Left cardiac atrium (tissue), 4 donors: ENCODE results near the gene KLHL35. TPM values are rescaled to one million over a fixed set of nuclear protein-coding genes. Genes with fewer than 3 reads are reported as not detected.

Experiments
- ATAC-seq, 2 donors: fragments of 200-7000 bp; cut with Tn5 transposase; one replicate each; pipeline ENCODE4 v1.9.1; 2020; ENCODE audit warnings: mild to moderate bottlenecking in 2 of 2, moderate library complexity in 2 of 2
- DNase-seq: peaks from one replicate; pipeline ENCODE4 v3.0.0-alpha.2; 2020
- intact Hi-C, 2 donors: fragments of 100-400 bp; cut with DNase I; formaldehyde crosslinking; loops; one replicate each; pipeline versions ENCODE4 v1.14.1 to v1.15.1; 2022 to 2023
- long read RNA-seq: library from polyadenylated mRNA; unstranded; transcript quantifications from one replicate; pipeline ENCODE4 v2.0.0, GENCODE V29; 2021
- total RNA-seq, 2 donors: library from RNA; stranded (reverse); fragmentation: NEBNext Ultra II Directional; extraction: Animal tissue kit (Norgen Biotek cat#: 25700); gene quantifications; one replicate each; pipeline ENCODE4 v1.2.1, GENCODE V29; 2021
- donor health status: DM: no; HTN: yes; CAD: no.
- donor health status: DM: no; HTN: yes; CAD: no; lungs with severe emphysema.
- donor health status: DM: yes; HTN: yes; CAD: no.
- donor health status: Dilated cardiomyopathy.

KLHL35 gene
- 1 to 10 TPM; 1.1 to 1.2 TPM for total RNA-seq
- long read RNA-seq, partial matches to known transcripts: 0 of 1 reads
- long read RNA-seq, other reads (novel, unspliced or antisense): 0 of 1 reads

DNA sequence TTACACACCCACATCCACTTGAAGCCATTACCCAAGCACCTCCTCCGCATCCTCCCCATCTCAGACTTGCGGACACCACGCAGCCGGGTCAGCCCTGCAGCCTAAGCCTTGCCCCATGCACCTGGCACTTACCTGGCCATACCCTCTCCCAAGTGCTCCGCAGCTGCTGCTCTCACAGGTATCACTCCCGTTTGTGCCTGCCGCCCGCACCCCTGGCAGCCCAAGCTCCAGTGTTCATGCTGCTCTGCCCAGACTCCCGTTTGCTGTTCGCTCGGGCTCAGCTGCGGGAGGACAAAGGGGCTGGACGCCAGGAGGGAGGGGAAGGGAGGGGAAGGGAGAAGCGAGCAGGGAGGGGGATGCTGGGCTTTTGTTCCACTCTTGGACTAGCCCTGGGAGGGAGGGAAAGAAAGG lies at the start of gene KLHL35:
KLHL35 (minus strand) TSS at position 293 of the 411 bp plus-strand sequence. CDS start 2,574 bp downstream, outside the sequence.
- intact Hi-C loops: no loop called here
- no peak for ATAC-seq
- no peak for DNase-seq

GRCh38 chr11:75481922-75482606 lies 49.1 kb upstream of the KLHL35 start:
- ATAC-seq (no peak), DNase-seq (no peak)
- intact Hi-C loops: no loop called here

DNA sequence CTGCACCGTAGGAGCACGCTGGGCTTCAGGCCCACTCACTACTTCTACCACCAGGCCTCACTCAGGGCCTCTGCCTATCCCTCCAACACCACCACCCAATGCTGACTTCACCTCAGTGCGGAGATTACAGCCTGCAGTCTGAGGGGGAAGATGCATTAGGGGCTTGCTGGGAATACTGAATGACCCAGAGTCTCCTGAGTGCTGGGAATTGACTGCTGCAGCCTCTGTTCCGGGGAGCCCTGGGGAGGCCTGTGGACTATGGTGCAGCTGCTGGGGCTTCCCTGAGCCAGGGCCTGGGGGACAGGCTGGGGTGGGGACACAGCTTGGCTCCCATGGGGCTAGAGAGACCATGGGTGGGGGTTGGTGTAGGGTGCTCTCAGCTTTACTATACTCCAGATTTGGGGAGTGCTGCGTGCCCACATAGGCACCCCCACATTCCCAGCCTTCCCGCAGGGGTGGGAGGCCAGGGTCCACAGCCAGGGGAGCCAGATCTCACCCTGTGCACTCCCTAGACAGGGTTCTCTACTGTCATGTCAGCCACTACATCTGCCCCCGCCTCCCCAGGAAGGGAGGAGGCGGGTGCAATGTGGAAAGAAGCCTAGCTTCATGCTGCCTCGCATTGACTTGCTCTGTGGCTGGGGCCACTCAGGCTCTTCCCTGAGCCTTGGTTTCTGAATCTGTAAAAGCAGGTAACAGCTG lies 48.4 kb upstream of the KLHL35 start:
- ATAC-seq: no peak
- intact Hi-C loops: no loop called here
- no peak for DNase-seq

GRCh38 chr11:75480185-75481175 lies 47.5 kb upstream of the KLHL35 start:
- ATAC-seq (no peak), DNase-seq (no peak)
- intact Hi-C loops: no loop called here

DNA sequence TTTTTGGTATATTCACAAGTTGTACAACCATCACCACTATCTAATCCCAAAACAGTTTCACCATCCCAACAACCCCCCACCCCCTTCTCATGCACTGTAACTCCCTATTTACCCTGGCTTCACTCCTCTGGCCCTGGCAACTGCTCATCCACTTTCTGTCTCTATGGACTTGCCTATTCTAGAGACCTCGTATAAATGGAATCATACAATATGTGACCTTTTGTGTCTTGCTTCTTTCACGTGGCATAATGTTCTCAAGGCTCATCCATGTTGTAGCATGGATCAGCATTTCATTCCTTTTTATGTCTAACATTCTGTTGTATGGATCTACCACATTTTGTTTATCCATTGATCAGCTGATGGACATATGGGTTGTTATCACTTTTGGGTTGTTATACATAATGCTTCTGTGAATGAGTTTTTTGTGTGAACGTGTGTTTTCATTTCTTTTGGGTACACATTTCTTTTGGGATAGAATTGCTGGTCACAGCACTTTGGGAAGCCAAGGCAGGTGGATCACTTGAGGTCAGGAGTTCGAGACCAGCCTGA lies 46.7 kb upstream of the KLHL35 start:
- DNase-seq: no peak
- intact Hi-C loops: no loop called here
- no peak for ATAC-seq

- ATAC-seq: no peak
- DNase-seq: no peak
- intact Hi-C loops: no loop called here
Measured at GRCh38 chr11:75478783-75479596, 46.0 kb upstream of the KLHL35 start.

DNA sequence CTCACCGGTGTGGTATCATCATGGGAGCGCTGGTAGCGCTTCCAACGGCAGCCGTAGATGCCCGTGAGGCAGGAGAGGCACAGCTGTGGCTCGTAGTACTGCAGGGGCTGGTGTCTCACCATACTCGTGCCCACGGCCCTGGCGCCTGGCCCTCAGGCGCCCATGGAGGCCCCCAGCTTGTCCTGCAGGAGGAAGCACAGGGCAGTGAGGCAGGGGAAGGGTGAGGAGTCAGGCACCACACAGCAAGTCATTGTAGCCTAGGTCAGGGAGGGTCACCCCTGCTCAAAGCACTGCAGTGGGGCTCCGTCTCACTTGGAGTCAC lies 44.6 kb upstream of the KLHL35 start:
- intact Hi-C loops: no loop called here
- ATAC-seq (no peak), DNase-seq (no peak)

- no peak for DNase-seq
- intact Hi-C loops: no loop called here
Measured at GRCh38 chr11:75476739-75477613, 44.0 kb upstream of the KLHL35 start.

DNA sequence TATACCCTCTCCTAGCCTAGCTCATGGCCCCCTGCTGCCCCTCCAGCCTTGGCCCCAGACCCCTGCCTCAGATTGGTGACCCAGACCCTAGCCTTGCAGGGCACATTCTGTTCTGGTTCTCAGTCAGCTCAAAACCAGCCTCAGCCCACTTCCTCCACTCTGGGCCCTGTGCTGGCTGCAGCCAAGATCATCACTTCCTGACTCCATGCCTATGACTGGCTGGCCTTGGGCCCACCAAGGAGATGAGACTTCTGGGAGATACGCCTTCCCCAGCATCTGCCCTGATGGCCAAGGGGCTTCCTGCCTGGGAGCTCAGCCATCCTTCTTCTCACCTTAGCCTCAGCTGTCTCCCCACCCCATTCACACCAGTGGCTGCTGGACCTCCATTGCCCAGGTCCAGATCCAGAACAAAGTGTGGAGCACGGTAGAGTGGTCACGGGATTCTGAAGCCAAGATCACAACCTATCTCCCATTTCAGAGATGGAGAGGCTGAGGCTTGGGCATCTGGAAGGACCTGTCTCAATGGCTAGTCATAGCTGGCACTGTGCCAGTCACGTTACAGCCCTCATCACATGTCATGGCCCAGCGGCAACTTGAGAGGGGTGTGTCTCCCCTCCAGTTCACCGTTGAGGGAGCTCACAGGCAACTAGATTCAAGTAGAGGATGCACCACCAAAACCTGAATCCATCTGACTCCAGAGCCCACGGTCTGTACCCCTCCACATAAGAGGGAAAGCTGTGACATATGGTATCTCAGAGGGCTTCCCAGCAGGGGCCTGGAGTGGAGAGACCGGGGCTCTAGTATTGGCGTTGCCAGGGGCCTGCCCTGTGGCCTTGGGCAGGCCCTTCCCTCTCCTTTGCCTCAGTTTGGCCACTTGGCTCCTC lies 43.0 kb upstream of the KLHL35 start:
- peak; percentile 38 to 55 for ATAC-seq
- intact Hi-C loops: no loop called here
- DNase-seq: peak; percentile 55

More at GRCh38 chr11:75476739-75477613, 44.0 kb upstream of the KLHL35 start:
- ATAC-seq: no peak

- ATAC-seq: peak; percentile 42 to 84
- intact Hi-C loops: no loop called here
- DNase-seq: peak; percentile 71
Measured at GRCh38 chr11:75474878-75475766, 42.1 kb upstream of the KLHL35 start.

GRCh38 chr11:75474240-75474639 lies 41.2 kb upstream of the KLHL35 start:
- intact Hi-C loops: no loop called here
- ATAC-seq (no peak), DNase-seq (no peak)

- intact Hi-C loops: no loop called here
- no peak for ATAC-seq
- no peak for DNase-seq
Measured at GRCh38 chr11:75473684-75474083, 40.7 kb upstream of the KLHL35 start.

GRCh38 chr11:75472081-75472732 lies 39.2 kb upstream of the KLHL35 start:
- intact Hi-C loops: no loop called here
- DNase-seq: no peak
- no peak for ATAC-seq

DNA sequence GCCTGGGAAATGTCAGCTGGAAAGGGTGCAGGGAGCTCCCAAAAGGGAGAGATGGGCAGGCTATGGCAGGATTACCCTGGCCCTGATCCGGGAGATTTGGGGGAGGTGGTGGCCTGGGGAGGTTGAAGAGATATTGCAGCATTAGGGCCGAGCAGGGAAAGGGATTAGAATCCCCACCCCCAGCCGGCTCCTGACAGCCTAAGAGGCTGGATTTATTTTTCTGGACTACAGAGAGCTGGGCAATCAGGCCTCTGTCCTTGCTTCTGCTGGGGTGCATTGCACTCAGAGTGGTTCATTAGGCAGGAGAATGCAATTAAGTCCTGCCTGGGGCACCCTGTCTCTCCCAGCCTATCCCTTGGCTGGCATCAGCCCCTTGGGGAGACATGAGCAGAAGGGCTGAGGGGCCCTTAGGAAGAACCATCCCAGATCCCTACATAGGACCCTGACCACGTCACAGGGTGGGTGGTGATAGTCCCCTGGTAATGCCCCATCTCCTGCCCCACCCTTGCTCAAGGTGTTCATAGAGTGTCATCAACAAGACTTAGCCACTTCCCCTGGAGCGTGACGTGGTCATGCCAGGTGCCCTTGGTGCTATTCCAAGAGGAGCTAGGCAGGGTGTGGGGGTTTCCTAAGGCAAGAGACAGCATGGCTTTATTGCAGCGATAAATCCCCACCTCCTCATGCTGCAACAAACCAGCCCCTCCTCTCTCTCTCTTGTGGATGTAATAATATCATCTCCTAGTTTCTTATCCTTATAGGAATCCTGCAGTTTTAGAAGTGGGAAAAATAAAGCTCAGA lies 38.4 kb upstream of the KLHL35 start:
- intact Hi-C loops: no loop called here
- DNase-seq: no peak

More for the DNA sequence above, 38.4 kb upstream of the KLHL35 start:
- no peak for ATAC-seq
